CD4-positive, alpha-beta T cell (primary cell): ENCODE data around the gene BRD1. TPM values are rescaled to one million over a fixed set of nuclear protein-coding genes. Genes with fewer than 3 reads are reported as not detected.
A peak's percentile ranks its signal among the peaks of the same experiment; 100 is the strongest.

Experiments
- ATAC-seq: fragments of 200-7000 bp; cut with Tn5 transposase; one replicate; pipeline ENCODE4 v1.10.0; 2022; ENCODE audit warnings: mild to moderate bottlenecking; ENCODE audit not compliant: poor library complexity
- CTCF ChIA-PET: fragments of 350-600 bp; sonication (Branson Sonifier 250); formaldehyde crosslinking; loops from one replicate; lab custom pipeline; 2021; ENCODE audit warnings: antibody characterized with exemption, inconsistent platforms; lab: Charles Lee
- POLR2A ChIA-PET: fragments of 350-600 bp; sonication (Branson Sonifier 250); formaldehyde crosslinking; loops from one replicate; lab custom pipeline; 2021; ENCODE audit warnings: antibody characterized with exemption, inconsistent platforms; lab: Charles Lee
- DNase-seq, 14 experiments: peaks; one replicate each; pipeline ENCODE4 v3.0.0-alpha.2; 2013 to 2020; ENCODE audit warnings: mixed read lengths in 2 of 14
- H3K27ac ChIP-seq, 2 donors: one replicate each; pipeline versions ENCODE4 v1.5.1 to v1.7.0; 2013; ENCODE audit warnings: low read length in 2 of 2, low read depth in 1 of 2, mild to moderate bottlenecking in 1 of 2
- H3K27me3 ChIP-seq, 2 experiments: 1 replicate in 1 of 2; 2 replicates in 1 of 2; pipeline versions ENCODE4 v1.6.1 to v1.7.0; 2013; ENCODE audit warnings: low read length in 2 of 2, control low read depth in 1 of 2, mild to moderate bottlenecking in 1 of 2, moderate library complexity in 1 of 2; ENCODE audit not compliant: insufficient read depth in 2 of 2, control insufficient read depth in 1 of 2
- H3K36me3 ChIP-seq: one replicate; pipeline ENCODE4 v1.6.1; 2013; ENCODE audit warnings: low read length, control low read depth; ENCODE audit not compliant: insufficient read depth
- H3K4me1 ChIP-seq: one replicate; pipeline ENCODE4 v1.6.1; 2013; ENCODE audit warnings: low read length, control low read depth; ENCODE audit not compliant: insufficient read depth
- H3K4me3 ChIP-seq: one replicate; pipeline ENCODE4 v1.5.1; 2013; ENCODE audit warnings: mild to moderate bottlenecking, low read length, moderate library complexity
- H3K9me3 ChIP-seq, 2 experiments: 1 replicate in 1 of 2; 2 replicates in 1 of 2; pipeline versions ENCODE4 v1.6.1 to v1.7.0; 2013; ENCODE audit warnings: low read length in 2 of 2, mild to moderate bottlenecking in 2 of 2, control low read depth in 1 of 2, moderate library complexity in 1 of 2; ENCODE audit not compliant: control insufficient read depth in 1 of 2, insufficient read depth in 1 of 2
- H3K27ac Mint-ChIP-seq: one replicate; pipeline ENCODE4 v1.8.0; 2020; ENCODE audit warnings: mixed read lengths
- H3K27me3 Mint-ChIP-seq: one replicate; pipeline ENCODE4 v1.8.0; 2021; ENCODE audit warnings: mixed read lengths
- H3K36me3 Mint-ChIP-seq: one replicate; pipeline ENCODE4 v1.8.0; 2021; ENCODE audit warnings: low read depth, mixed read lengths
- H3K4me1 Mint-ChIP-seq: one replicate; pipeline ENCODE4 v1.8.0; 2021; ENCODE audit warnings: low read depth, mixed read lengths
- H3K4me3 Mint-ChIP-seq: one replicate; pipeline ENCODE4 v1.8.0; 2020; ENCODE audit warnings: mild to moderate bottlenecking, mixed read lengths
- H3K9me3 Mint-ChIP-seq: one replicate; pipeline ENCODE4 v1.8.0; 2020; ENCODE audit warnings: mixed read lengths
- CTCF ChIP-seq: fragments of 200-600 bp; IDR thresholded peaks from one replicate; pipeline ENCODE4 v1.8.0; 2022; ENCODE audit warnings: antibody characterized with exemption, mild to moderate bottlenecking
- intact Hi-C, 2 experiments: fragments of 100-400 bp; cut with DNase I in 1 of 2; cut with micrococcal nuclease in 1 of 2; formaldehyde crosslinking; loops; one replicate each; pipeline versions ENCODE4 v1.15.1 to v1.9.0; 2023 to 2025; cut with DNase I, micrococcal nuclease
- total RNA-seq, 174 experiments: library from RNA in 2 of 174; stranded (reverse) in 2 of 174; gene quantifications; one replicate each; pipeline ENCODE4 v1.2.3 and lab custom pipeline; 2021 to 2026

Gene BRD1
- total RNA-seq, 2 experiments from 2014 or later = 129 to 130 TPM

- DNase-seq = no peak
- TF ChIP-seq CTCF = no peak
- Mint-ChIP-seq H3K27me3 (no peaks in the 10 kb centered on the region), H3K36me3 (peaks cover 78% of the 10 kb centered on the region), H3K27ac (peak overlapping the region; percentile 61), H3K4me3 (peak overlapping the region; percentile 20), H3K9me3 (no peaks in the 10 kb centered on the region), H3K4me1 (peaks cover 89% of the 10 kb centered on the region)
- ChIA-PET CTCF (interaction anchor here (1.1 kb wide), 1 partner anchor 216 kb away, joined by 3 read pairs; no protein-coding TSS in a partner anchor), POLR2A (interaction anchor here (1.1 kb wide), 1 partner anchor 42 kb away, joined by 3 read pairs; no protein-coding TSS in a partner anchor)
- H3K27me3 ChIP-seq = no peaks in the 10 kb centered on the region
- ATAC-seq = no peak
- H3K27ac ChIP-seq = no peak overlapping the region
- no peaks in the 10 kb centered on the region for H3K9me3 ChIP-seq
- no peak overlapping the region for H3K4me3 ChIP-seq
- H3K4me1 ChIP-seq = peaks cover 72% of the 10 kb centered on the region
- intact Hi-C loops = no loop called here
- H3K36me3 ChIP-seq = peaks cover 45% of the 10 kb centered on the region
Measured at GRCh38 chr22:49814164-49814686, 13.4 kb downstream of the BRD1 start.

- Mint-ChIP-seq H3K4me1 (peaks cover 88% of the 10 kb centered on the region), H3K27me3 (no peaks in the 10 kb centered on the region), H3K4me3 (peak overlapping the region; percentile 30), H3K9me3 (no peaks in the 10 kb centered on the region), H3K27ac (peak overlapping the region; percentile 44), H3K36me3 (peaks cover 71% of the 10 kb centered on the region)
- peaks cover 83% of the 10 kb centered on the region for H3K4me1 ChIP-seq
- ChIA-PET POLR2A (no interaction called here), CTCF (interaction anchor here (1.1 kb wide), 1 partner anchor 218 kb away, joined by 3 read pairs; no protein-coding TSS in a partner anchor)
- H3K27ac ChIP-seq = no peak overlapping the region
- no peaks in the 10 kb centered on the region for H3K27me3 ChIP-seq
- peaks cover 35% of the 10 kb centered on the region for H3K36me3 ChIP-seq
- ATAC-seq (no peak), DNase-seq (peak in 1 of 14 experiments; percentile 17)
- H3K4me3 ChIP-seq = no peak overlapping the region
- no peaks in the 10 kb centered on the region for H3K9me3 ChIP-seq
- intact Hi-C loops = no loop called here
- TF ChIP-seq CTCF = no peak
Measured at GRCh38 chr22:49812838-49813237, 14.8 kb downstream of the BRD1 start.

- Histone ChIP-seq H3K27me3 (no peaks in the 10 kb centered on the region), H3K9me3 (no peaks in the 10 kb centered on the region), H3K27ac (no peak overlapping the region), H3K4me3 (no peak overlapping the region), H3K36me3 (peaks cover 19% of the 10 kb centered on the region), H3K4me1 (peaks cover 81% of the 10 kb centered on the region)
- ATAC-seq (no peak), DNase-seq (peak in 1 of 14 experiments; percentile 8)
- peak overlapping the region; percentile 66 for H3K27ac Mint-ChIP-seq
- H3K4me3 Mint-ChIP-seq = peak overlapping the region; percentile 44
- ChIA-PET POLR2A (interaction anchor here (1.0 kb wide), 2 partner anchors 15 to 22 kb away, joined by 3 to 4 read pairs; no protein-coding TSS in a partner anchor), CTCF (interaction anchor here (1.2 kb wide), 1 partner anchor 20 kb away, joined by 3 read pairs; no protein-coding TSS in a partner anchor)
- H3K36me3 Mint-ChIP-seq = peaks cover 66% of the 10 kb centered on the region
- intact Hi-C loops = no loop called here
- H3K9me3 Mint-ChIP-seq = no peaks in the 10 kb centered on the region
- peaks cover 88% of the 10 kb centered on the region for H3K4me1 Mint-ChIP-seq
- TF ChIP-seq CTCF = no peak
- no peaks in the 10 kb centered on the region for H3K27me3 Mint-ChIP-seq
Measured at GRCh38 chr22:49811020-49811791, 16.5 kb downstream of the BRD1 start.
